EL (cell line): Measurements from ENCODE around the gene TRMT1L.

Source experiments
- DNase-seq: peaks from one replicate; pipeline ENCODE4 v3.0.0-alpha.2; 2016

Gene TRMT1L

GRCh38 chr1:185111873-185112272 lies 44.9 kb downstream of the TRMT1L start:
- DNase-seq, result no peak

DNA sequence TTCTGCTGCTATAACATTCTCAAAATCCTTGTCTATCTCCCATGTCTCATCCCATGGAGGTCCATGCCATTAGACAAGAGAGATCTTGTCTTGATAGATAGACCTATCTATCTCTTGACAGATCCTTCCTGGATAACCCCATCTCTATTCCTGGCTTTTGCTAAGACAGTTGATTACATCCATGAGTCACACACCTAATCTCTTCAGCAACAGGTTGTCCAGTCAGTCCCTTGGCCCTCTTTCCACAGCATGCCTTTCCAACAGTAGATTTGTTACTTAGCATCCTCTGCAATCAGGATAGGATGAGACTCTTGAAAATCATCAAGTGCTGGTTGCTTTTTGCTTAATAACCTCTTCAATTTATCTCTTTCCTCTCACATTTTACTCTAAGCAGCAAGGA lies 46.6 kb downstream of the TRMT1L start:
- no peak for DNase-seq

GRCh38 chr1:185108321-185108720 lies 48.4 kb downstream of the TRMT1L start:
- no peak for DNase-seq

- no peak for DNase-seq
Observed at GRCh38 chr1:185105121-185105520, 51.6 kb downstream of the TRMT1L start.

DNA sequence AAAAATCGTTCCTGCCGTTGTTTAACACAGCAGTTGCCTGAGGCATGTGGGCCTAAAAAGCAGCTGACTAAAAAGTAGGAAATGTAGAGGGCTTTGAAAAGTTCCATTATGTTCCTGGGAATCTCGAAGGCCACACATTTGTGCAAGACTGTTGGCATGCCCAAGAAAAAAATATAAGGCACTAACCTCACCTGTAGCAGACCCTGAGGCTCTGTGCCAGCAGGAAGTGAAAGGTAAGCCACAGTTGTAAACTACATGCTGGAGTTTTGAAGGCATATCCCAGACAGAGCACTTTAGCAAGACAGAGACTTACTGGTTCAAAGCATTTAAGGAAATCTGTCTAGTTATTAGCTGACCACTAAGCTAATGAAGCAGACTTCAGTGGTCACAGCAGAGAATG lies 52.7 kb downstream of the TRMT1L start:
- DNase-seq, result no peak

GRCh38 chr1:185096531-185096930 lies 60.2 kb downstream of the TRMT1L start:
- no peak for DNase-seq

GRCh38 chr1:185094761-185095160 lies 62.0 kb downstream of the TRMT1L start:
- no peak for DNase-seq

GRCh38 chr1:185091480-185091879 lies 65.3 kb downstream of the TRMT1L start:
- no peak for DNase-seq

- no peak for DNase-seq
Observed at GRCh38 chr1:185087746-185088145, 69.0 kb downstream of the TRMT1L start.

- DNase-seq, result no peak
Observed at GRCh38 chr1:185087101-185087500, 69.7 kb downstream of the TRMT1L start.

DNA sequence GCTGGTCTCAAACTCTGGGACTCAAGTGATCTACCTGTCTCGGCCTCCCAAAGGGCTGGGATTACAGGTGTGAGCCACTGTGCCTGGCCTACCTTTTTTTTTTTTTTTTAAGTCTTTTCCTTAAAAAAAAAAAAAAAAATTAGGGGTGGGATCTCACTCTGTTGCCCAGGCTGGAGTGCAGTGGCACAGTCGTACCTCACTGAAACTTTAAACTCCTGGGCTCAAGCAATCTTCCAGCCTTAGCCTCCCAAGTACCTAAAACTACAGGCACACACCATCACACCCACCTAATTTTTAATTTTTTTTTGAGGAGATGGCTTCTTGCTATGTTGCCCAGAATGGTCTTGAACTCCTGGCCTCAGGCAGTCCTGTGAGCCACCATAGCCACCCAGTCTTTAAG lies 72.9 kb downstream of the TRMT1L start:
- DNase-seq, result no peak

GRCh38 chr1:185080422-185080821 lies 76.3 kb downstream of the TRMT1L start:
- DNase-seq, result no peak

DNA sequence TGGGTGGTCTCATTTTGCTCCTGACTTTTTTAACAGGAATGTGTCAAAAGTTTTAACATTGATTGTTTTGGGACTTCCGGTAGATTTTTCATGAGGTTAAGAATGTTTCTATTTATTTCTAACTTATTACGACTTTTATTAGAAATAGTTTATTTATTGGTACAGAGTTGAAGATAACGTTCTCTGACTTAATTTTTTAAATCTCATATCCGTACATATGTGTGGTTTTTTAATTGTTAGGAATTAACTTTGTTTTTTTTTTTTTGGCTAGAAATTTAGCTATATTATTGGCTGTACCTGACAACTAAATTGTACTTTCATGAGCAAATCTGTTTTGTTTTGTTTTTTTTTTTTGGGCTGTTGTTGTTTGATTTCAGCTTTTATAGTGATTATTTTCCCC lies 79.4 kb downstream of the TRMT1L start:
- no peak for DNase-seq

DNA sequence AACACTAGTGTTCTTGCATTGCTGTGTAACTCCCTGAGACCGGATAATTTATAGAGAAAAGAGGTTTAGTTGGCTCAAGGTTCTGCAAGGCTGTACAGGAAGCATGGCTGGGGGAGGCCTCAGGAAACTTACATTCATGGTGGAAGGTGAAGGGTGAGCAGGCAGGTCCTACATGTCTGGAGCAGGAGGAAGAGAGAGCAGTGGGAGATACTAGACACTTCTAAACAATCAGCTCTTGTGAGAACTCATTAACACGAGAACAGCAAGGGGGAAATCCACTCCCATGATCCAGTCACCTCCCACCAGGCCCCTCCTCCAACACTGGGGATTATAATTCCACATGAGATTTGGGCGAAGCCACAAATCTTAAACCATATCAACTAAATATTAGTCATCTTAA lies 81.3 kb downstream of the TRMT1L start:
- no peak for DNase-seq

- peak; percentile 32 for DNase-seq
Observed at GRCh38 chr1:185074307-185074706, 82.4 kb downstream of the TRMT1L start.

DNA sequence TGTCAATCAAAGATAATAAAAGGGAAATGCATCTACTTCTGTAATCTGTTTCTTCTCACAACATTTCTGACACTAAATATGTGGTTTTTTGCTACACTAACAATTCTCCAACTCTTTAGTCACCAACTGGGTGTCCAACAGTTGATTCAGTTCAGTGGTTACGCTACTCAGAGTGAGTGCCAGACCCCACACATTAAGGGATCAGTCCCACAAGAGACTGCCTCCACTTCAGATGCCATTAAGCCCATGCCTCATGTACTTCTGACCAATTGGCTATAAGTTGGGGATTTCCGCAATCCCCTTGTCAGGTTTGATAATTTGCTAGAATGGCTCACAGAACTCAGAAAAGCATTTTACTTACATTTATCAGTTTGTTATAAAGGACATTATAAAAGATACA lies 83.0 kb downstream of the TRMT1L start:
- no peak for DNase-seq

- DNase-seq, result no peak
Observed at GRCh38 chr1:185070051-185070450, 86.7 kb downstream of the TRMT1L start.

DNA sequence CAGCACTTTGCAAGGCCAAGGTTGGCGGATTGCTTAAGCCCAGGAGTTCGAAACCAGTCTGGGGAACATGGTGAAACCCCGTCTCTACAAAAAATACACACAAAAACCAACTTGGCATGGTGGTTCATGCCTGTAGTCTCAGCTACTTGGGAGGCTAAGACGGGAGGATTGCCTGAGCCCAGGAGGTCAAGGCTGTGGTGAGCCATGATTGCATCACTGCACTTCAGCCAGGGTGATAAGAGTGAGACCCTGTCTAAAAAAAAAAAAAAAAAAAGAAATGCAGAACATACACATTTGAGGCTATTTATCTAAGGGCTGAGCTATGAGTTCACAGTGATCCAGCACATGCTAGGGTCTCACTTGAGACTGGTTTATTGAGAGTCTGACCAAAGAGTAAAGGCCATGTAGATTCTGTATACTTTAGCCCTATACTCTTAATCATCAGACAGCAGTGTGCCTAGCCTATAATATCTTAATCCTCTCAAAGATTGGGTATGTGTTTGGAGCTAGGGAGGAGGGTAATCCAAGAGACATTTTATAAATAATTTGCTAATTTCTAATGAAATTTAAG lies 87.5 kb downstream of the TRMT1L start:
- no peak for DNase-seq

- no peak for DNase-seq
Observed at GRCh38 chr1:185068341-185068740, 88.4 kb downstream of the TRMT1L start.
